ENCODE measurements around the gene WDFY1.

DNA sequence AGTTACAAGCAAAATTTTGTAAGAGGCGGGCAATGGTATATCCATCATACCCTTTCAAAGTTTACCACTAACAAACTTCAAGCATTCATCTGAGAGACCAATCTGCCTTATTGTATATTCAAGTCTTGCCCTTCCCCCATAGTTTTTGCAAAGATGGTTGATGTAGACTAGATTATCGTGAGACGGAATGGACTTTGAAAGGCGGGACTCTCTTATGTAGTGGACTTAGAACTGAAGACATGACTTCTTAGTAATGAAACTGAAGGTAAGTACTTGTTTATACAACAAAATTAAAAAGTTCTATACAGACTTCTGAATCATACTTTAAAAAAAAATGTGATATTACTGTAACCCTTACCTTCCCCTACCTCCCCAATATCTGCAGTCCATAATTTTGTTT lies 118.1 kb downstream of the WDFY1 start:
- TF ChIP-seq, protein P1, sequence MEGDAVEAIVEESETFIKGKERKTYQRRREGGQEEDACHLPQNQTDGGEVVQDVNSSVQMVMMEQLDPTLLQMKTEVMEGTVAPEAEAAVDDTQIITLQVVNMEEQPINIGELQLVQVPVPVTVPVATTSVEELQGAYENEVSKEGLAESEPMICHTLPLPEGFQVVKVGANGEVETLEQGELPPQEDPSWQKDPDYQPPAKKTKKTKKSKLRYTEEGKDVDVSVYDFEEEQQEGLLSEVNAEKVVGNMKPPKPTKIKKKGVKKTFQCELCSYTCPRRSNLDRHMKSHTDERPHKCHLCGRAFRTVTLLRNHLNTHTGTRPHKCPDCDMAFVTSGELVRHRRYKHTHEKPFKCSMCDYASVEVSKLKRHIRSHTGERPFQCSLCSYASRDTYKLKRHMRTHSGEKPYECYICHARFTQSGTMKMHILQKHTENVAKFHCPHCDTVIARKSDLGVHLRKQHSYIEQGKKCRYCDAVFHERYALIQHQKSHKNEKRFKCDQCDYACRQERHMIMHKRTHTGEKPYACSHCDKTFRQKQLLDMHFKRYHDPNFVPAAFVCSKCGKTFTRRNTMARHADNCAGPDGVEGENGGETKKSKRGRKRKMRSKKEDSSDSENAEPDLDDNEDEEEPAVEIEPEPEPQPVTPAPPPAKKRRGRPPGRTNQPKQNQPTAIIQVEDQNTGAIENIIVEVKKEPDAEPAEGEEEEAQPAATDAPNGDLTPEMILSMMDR (IDR thresholded peaks at IDR 0.05) = no peak
- no peak for TF ChIP-seq JAZF1 (CRISPR knock-in tag; IDR thresholded peaks at IDR 0.05)
- TF ChIP-seq, protein P2, sequence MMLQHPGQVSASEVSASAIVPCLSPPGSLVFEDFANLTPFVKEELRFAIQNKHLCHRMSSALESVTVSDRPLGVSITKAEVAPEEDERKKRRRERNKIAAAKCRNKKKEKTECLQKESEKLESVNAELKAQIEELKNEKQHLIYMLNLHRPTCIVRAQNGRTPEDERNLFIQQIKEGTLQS (CRISPR knock-in tag; conservative IDR thresholded peaks at IDR 0.05) = no peak
- TF ChIP-seq MAX (CRISPR knock-in tag; IDR thresholded peaks at IDR 0.05) = no peak
- no peak for TF ChIP-seq KAT7 (CRISPR knock-in tag; IDR thresholded peaks at IDR 0.05; ENCODE audit: borderline replicate concordance)
